GM21526 (cell line): ENCODE results near the gene NDUFB4.
"Not testable (repeated sequence)": the region's sequence is repeated elsewhere in the genome, so short reads cannot be mapped to it uniquely, and the experiment has no call there.

Source experiments
- ATAC-seq: cut with Tn5 transposase; IDR thresholded peaks from one replicate; pipeline ENCODE4 v1.9.1; 2021; ENCODE audit warnings: moderate library complexity; ENCODE audit not compliant: unreplicated experiment, low FRiP score

NDUFB4 gene

DNA sequence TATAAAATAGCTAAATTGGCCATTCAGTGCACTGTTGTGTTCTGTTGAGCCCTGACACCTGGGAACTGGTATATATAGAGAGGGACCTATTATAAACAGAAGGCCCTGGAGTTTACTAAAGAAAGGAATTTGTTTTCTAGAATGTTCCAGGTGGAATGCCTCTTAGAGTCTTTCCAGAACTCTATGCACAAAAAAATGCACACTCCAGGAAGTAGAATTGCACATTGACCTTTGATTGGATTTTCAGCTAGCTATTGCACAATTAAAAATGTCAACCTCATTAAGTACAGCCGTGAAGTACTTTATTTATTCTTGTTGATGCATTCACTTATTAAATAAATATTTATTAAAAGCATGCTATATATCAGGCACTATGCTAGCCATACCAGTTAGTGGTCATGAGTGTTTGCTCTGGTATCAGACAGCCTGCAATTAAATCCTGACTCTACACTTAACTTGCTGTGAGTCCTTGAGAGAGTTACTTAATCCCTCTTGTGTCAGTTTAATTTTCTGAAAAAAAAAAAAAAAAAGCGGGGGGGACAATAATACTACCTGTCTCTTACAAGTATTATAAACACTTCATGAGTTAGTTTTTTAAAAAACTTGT, 40.8 kb downstream of the NDUFB4 start:
- ATAC-seq = no peak

DNA sequence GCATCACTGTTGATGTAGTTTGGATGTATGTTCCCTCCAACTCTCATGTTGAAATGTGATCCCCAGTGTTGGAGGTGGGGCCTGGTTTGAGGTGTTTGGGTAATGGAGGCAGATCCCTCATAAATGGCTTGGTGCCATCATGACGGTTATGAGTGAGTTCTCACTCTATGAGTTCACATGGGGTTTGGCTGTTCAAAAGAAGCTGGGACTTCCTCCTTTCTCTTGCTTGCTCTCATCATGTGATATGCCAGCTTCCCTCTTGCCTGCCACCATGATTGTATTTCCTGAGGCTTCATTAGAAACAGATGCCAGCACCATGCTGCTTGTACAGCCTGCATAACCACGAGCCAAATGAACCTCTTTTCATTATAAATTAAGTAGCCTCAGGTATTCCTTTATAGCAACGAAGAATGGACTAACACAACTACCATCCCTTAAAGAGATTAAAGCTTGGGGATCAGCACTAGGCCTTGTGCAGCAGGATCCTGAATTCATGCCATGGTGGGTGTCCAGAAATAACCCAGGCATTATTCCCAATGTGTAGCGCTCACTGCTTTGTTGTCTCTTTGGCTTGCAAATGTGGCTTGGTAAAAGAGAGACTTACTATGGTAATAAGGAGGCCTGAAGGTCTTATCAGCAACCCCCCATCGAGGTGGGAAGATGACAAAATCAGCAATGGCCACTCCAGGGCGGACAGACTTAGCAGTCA, 41.9 kb downstream of the NDUFB4 start:
- ATAC-seq = no peak

DNA sequence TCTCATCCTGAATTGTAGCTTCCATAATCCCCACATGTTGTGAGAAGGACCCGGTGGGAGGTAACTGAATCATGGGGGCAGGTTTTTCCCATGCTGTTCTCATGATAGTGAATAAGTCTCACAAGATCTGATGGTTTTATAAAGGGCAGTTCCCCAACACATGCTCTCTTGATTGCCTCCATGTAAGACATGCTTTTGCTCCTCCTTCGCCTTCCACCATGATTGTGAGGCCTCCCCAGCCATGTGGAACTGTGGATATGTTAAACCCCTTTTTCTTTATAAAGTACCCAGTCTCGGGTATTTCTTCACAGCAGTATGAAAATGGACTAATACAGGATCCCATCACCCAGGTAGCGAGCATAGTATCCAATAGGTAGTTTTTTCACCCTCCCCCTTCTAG, 42.7 kb downstream of the NDUFB4 start:
- not testable (repeated sequence) for ATAC-seq

DNA sequence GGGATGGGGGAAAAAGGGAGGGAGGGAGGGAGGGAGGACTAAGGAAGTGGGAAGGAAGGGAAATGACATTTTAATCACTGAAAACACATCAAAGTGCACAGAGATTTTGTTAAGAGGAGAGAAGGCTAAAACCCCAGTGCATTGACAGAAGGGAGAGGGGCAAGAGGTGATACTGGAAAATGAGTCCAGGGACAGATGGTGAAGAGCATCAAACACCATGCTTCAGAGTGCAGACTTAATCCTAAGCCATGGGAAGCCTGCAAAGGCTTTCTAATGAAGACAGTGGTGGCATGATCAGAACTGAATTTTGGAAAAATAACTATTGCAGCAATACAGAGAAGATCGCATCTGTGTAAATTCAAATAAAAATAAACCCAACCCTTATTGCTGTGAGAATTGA, 44.1 kb downstream of the NDUFB4 start:
- ATAC-seq = no peak

DNA sequence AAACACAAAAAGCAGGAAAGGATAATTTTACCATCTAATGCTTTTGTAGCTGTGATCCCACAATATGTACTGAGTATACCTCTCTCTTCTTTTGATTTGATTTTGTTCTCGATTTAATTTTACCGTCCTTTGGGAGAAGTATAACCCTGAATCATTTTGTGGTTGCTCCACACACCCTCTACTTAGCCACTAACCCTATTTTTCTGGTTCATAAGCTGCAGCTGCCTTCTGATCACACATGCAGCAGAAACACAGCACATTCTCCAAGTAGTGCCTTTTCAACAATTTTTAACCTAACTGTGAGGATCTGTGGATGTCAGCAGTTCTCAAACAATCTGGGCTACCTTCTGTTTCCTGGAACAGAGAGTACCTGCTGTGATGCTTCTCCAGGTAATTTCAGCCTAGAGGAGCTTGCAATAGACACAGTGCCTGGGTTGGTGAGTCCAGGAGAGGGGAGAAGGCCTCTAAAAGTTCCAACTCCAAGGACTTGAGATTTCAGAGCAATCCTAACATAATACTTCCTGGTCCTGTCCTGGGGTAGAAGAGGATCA, 45.6 kb downstream of the NDUFB4 start:
- ATAC-seq = no peak

DNA sequence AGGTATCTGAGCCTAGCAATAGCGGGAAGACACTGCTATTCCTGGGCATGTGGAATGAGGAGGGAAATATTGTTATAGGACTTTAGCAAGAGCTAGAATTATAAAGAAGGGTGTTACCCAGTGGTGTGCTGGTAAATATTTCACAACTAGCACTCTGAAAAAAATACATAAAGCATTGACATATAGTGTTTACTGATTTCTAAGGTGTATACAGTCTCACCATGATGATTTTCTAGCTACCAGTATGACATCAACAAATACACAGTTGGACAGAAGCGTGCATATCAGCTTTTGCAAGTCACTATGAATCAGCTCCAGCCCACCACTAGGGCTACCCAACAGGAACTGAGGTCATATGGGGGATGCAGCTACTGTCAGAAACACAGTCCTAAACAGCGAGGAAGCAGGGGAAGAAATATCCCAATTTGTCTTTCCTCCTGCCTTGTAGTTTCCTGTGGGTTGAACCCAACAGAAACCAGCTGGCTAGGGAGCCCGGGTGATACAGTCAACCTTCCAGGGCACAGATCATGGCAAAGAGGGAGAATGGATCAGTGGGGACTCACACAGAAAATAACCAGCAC, 46.3 kb downstream of the NDUFB4 start:
- no peak for ATAC-seq

DNA sequence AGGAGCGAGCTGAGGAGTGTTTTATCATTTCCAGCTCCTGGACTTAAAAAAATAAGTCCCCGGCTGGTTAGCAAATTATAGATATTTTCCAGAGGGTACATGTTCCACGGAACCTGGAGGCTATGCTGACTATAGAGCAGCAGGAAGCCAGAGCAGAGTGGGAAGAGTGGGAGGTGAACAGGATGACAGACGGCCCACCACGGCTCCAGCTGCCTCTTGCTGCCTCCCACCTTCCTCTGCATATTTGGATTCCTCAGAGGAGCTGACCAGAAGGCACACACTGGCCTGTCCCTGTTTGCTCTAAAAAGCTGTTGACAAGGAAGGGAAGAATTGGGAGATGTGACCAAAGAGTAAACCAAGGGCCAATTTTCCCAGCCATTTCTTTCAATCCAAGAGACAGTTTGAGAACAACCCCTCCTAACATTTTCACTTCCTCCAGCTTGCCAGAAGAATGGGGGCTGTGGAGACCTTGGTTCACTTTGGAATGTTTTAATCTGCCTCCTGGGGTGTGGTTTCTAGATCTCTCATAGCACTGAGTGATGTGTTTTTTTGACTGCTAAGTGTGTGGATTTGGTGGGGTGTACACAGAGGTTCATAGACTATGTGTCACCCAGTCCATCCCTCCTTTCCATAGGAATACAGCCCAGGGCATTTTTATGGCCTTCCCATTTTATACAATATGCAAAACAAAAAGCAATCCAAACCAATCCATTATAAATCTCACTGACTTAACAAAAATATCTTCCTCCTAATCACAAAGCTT, 49.1 kb downstream of the NDUFB4 start:
- no peak for ATAC-seq

DNA sequence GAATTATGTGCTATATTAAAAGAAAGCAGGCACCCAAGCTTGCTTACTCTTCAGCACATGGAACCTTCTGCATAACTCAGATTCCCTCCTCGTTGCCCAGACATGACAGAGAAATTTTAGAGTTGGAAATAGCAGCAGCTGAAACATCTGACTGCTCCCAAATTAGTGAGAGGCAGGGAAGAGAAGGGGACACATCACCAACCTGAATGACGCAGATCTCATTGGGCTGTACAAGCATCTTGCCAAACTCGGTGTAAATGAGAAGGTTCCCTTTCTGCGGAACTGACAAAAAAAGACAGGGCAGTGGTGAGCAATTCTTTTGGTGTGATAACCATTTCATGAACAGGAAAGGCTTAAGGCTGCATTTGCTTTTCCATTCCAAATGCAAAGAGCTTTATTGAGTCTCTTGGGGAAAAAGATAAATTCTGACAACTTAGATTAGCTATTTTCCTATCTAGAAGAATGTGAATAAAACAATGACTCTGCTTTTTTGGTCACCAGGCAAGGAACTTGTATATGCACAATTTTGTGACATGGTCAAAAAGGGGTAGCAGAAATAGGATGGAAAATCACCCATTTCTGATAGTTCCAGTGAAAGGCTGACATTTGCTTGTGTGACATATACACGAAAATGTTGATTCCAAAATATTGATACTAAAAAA, 50.8 kb downstream of the NDUFB4 start:
- ATAC-seq = no peak

DNA sequence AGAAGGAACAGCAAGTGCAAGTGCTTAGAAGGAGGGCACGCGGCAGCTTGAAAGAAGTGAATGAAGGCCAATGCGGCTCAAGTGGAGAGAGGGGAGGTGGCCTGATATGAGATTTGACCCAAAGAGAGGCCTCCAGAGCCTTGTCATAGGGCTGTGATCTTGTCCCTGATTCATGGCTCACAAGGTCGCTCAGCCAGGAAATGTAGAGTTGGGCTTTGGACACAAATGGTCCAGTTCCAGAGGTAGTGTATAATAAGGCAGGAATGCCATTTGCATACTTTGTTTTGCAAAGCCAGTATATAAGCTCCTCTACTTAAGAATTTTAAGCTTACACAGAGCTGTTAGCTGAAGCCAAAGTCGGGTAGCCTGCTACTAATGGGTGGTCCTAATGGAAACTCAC, 52.2 kb downstream of the NDUFB4 start:
- ATAC-seq = no peak

DNA sequence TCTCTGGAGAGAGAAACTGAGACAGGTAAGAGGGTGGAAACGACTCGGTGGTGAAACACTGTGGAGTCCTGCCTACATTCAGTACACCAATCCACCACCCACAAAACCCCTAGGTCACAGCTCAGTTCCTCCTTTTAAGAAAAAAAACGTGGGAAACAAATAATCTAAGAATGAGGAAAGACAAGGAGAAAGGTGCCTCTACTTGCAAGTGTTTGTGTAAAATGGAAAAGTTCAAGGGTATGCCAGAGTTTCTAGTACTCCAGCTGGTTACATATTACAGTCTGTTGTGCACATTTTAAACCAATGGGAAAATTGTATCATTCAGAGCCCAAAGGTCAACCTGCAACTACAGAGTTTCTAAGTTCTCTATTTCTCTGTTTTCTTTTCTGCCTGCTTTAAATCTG, 53.7 kb downstream of the NDUFB4 start:
- no peak for ATAC-seq

DNA sequence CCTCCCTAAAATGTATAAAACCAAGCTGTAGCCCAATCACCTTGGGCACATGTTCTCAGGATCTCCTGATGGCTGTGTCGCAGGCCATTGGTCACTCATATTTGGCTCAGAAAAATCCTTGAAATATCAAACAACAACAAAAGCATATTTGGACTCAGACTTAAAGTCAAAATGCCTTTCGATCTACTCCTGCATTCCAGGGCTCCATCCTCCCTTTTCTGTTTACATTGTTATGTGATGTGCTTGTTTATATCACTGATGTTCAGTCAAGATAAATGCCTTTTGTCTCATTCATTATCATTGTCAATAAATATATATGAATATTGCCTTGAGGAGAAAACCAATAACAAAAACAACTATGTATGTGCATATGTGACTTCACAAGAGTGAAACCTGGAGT, 54.2 kb downstream of the NDUFB4 start:
- no peak for ATAC-seq
